ENCODE data around the gene GGT1.
"Not testable (repeated sequence)": the region's sequence is repeated elsewhere in the genome, so short reads cannot be mapped to it uniquely, and the experiment has no call there.

Gene GGT1

GRCh38 chr22:24602847-24603769 is at the start of gene GGT1:
GGT1 (plus strand) TSS chr22:24603193; CDS start chr22:24611082, 7,889 bp downstream.
- DNase-seq, result not testable (repeated sequence)

- no peak for DNase-seq
Observed at GRCh38 chr22:24553597-24554312, 49.2 kb upstream of the GGT1 start.

GRCh38 chr22:24554313-24555164 is 48.5 kb upstream of the GGT1 start, which contains the start of gene GUCD1:
GUCD1 (minus strand) TSS chr22:24555138; CDS start chr22:24554991, 147 bp downstream.
- DNase-seq, result peak in 2 of 4 experiments; percentile 13 to 31

- DNase-seq, result peak; percentile 99
Observed at GRCh38 chr22:24555165-24556039, 47.6 kb upstream of the GGT1 start, which contains the start of gene SNRPD3. SNRPD3 (plus strand) TSS chr22:24555999; CDS start chr22:24557675, 1,676 bp downstream.

- no peak for DNase-seq
Observed at GRCh38 chr22:24559471-24559870, 43.5 kb upstream of the GGT1 start.

- DNase-seq, result no peak
Observed at GRCh38 chr22:24563246-24563645, 39.7 kb upstream of the GGT1 start.

GRCh38 chr22:24564376-24565058 is 38.5 kb upstream of the GGT1 start:
- DNase-seq, result no peak

GRCh38 chr22:24565077-24565476 is 37.9 kb upstream of the GGT1 start:
- DNase-seq, result no peak

GRCh38 chr22:24566899-24567511 is 36.0 kb upstream of the GGT1 start:
- no peak for DNase-seq

- DNase-seq, result no peak
Observed at GRCh38 chr22:24567668-24568067, 35.3 kb upstream of the GGT1 start.

- no peak for DNase-seq
Observed at GRCh38 chr22:24571266-24571665, 31.7 kb upstream of the GGT1 start.

- DNase-seq, result no peak
Observed at GRCh38 chr22:24576778-24577177, 26.2 kb upstream of the GGT1 start.

GRCh38 chr22:24578355-24579257 is 24.4 kb upstream of the GGT1 start:
- DNase-seq, result no peak

- DNase-seq, result no peak
Observed at GRCh38 chr22:24579258-24579601, 23.8 kb upstream of the GGT1 start.

GRCh38 chr22:24580276-24580675 is 22.7 kb upstream of the GGT1 start:
- no peak for DNase-seq

- DNase-seq, result no peak
Observed at GRCh38 chr22:24582056-24582814, 20.8 kb upstream of the GGT1 start.

GRCh38 chr22:24583221-24584165 is 19.5 kb upstream of the GGT1 start:
- no peak for DNase-seq

Data from activated CD4-positive, CD25-positive, alpha-beta regulatory T cell (primary cell).